GM12891 (cell line): ENCODE results near the gene RPL13.
"Not testable (repeated sequence)": the region's sequence is repeated elsewhere in the genome, so short reads cannot be mapped to it uniquely, and the experiment has no call there.

ENCODE experiments used
- POLR2A ChIP-seq: IDR thresholded peaks from 2 replicates; pipeline ENCODE4 v1.6.1; 2011; ENCODE audit warnings: low read depth, low read length, control low read depth
- POLR2AphosphoS5 ChIP-seq: IDR thresholded peaks from 2 replicates; pipeline ENCODE4 v1.6.1; 2011; ENCODE audit warnings: low read depth, low read length, control low read depth

DNA sequence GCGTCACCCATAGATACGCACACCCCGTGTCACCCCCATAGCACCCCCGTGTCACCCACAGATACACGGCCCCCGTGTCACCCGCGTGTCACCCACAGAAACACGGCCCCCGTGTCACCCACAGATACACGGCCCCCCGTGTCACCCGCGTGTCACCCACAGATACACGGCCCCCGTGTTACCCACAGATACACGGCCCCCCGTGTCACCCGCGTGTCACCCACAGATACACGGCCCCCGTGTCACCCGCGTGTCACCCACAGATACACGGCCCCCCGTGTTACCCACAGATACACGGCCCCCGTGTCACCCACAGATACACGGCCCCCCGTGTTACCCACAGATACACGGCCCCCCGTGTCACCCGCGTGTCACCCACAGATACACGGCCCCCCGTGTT is 27.2 kb downstream of the RPL13 start:
- TF ChIP-seq POLR2A, POLR2AphosphoS5: not testable (repeated sequence)
